Tibial nerve (tissue), 4 donors: ENCODE data around the gene MBP. TPM values are rescaled to one million over a fixed set of nuclear protein-coding genes. Genes with fewer than 3 reads are reported as not detected.

ENCODE experiments used
- DNase-seq, 2 donors: peaks; one replicate each; pipeline ENCODE4 v3.0.0-alpha.2; 2019; ENCODE audit warnings: low spot score in 2 of 2
- H3K27ac ChIP-seq, 4 donors: fragments of 200-600 bp; sonication (generic) in 3 of 4; one replicate each; pipeline ENCODE4 v1.5.1; 2017 to 2019; ENCODE audit warnings: mild to moderate bottlenecking in 1 of 4
- H3K27me3 ChIP-seq, 2 donors: fragments of 200-600 bp; sonication (generic) in 1 of 2; one replicate each; pipeline versions ENCODE4 v1.5.1 to v1.6.0; 2017 to 2019
- H3K36me3 ChIP-seq, 3 donors: fragments of 200-600 bp; sonication (generic); one replicate each; pipeline ENCODE4 v1.5.1; 2018 to 2019
- H3K4me1 ChIP-seq, 4 donors: fragments of 200-600 bp; sonication (generic) in 3 of 4; one replicate each; pipeline ENCODE4 v1.5.1; 2017 to 2019
- H3K4me3 ChIP-seq, 4 donors: fragments of 200-600 bp; sonication (generic) in 3 of 4; one replicate each; pipeline ENCODE4 v1.5.1; 2017 to 2019; ENCODE audit warnings: mild to moderate bottlenecking in 1 of 4, moderate library complexity in 1 of 4
- H3K9me3 ChIP-seq, 4 donors: fragments of 200-600 bp; sonication (generic) in 3 of 4; one replicate each; pipeline ENCODE4 v1.5.1; 2017 to 2019
- EP300 ChIP-seq, 2 donors: sonication (generic); formaldehyde crosslinking; IDR thresholded peaks; one replicate each; pipeline ENCODE4 v1.6.1; 2017; ENCODE audit warnings: antibody characterized with exemption in 2 of 2, mild to moderate bottlenecking in 1 of 2
- POLR2A ChIP-seq, 2 donors: fragments of 450-650 bp; IDR thresholded peaks; one replicate each; pipeline ENCODE4 v1.6.1; 2017; ENCODE audit warnings: antibody characterized with exemption in 2 of 2, mild to moderate bottlenecking in 2 of 2, moderate library complexity in 2 of 2
- WGBS, 2 donors: methylation state at CpG; one replicate each; pipeline ENCODE4 v1.1.5; 2018; 5-methylcytosine and 5-hydroxymethylcytosine counted together
- total RNA-seq, 4 donors: library from RNA; depleted of rRNA; stranded (reverse); fragments of >200 nt; gene quantifications; one replicate each; pipeline ENCODE4 v1.1.0, GENCODE V29; 2016
- TF ChIP-seq, protein P1 (sequence below), 5 experiments: fragments of 200-600 bp in 3 of 5; fragments of 450-650 bp in 2 of 5; sonication (generic) in 3 of 5; IDR thresholded peaks; one replicate each; pipeline ENCODE4 v1.5.1; 2016 to 2019; ENCODE audit warnings: antibody characterized with exemption in 5 of 5, mild to moderate bottlenecking in 3 of 5, moderate library complexity in 2 of 5

The MBP gene
- total RNA-seq, 4 donors from 2014 or later: 831 to 1,485 (median 1,405) TPM

DNA sequence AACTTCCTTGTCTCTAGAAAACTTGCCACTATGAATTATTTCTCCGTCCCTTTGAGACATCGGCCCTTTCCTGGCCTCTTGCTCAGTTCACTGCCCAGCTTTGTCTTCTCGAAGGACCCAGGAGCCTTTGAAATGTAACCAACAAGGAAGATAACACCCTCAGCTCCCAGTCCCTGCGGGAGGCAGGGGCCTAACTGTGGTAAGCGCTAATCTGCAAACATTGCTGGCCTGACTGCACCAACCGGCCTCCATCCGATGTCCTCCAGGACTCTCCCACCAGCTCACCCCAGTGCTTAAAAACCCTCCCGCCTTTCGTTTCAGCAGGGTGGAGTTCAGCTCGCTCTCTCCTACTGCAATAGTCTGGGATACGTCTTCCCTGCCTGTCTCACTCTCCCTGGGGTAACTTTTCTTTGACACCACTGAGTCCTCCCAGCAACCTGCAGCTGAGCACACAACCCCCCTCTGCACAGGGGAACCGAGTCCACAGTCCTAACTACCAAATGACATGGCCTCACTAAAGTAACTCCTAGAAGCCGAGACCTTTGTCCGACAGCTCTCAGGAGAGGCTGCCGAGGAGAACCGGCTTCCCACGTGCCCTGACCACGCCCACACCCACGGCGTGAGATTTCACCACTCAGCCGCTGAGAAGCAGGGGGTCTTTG, 76.1 kb downstream of the MBP start:
- H3K4me3 ChIP-seq: no peak overlapping the region
- peak overlapping the region; percentile 74 to 92 (median 87) for H3K27ac ChIP-seq
- peak in 1 of 2 donors; percentile 22 for TF ChIP-seq POLR2A (IDR thresholded peaks at IDR 0.05)
- TF ChIP-seq, protein P1, sequence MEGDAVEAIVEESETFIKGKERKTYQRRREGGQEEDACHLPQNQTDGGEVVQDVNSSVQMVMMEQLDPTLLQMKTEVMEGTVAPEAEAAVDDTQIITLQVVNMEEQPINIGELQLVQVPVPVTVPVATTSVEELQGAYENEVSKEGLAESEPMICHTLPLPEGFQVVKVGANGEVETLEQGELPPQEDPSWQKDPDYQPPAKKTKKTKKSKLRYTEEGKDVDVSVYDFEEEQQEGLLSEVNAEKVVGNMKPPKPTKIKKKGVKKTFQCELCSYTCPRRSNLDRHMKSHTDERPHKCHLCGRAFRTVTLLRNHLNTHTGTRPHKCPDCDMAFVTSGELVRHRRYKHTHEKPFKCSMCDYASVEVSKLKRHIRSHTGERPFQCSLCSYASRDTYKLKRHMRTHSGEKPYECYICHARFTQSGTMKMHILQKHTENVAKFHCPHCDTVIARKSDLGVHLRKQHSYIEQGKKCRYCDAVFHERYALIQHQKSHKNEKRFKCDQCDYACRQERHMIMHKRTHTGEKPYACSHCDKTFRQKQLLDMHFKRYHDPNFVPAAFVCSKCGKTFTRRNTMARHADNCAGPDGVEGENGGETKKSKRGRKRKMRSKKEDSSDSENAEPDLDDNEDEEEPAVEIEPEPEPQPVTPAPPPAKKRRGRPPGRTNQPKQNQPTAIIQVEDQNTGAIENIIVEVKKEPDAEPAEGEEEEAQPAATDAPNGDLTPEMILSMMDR (IDR thresholded peaks at IDR 0.05): no peak

DNA sequence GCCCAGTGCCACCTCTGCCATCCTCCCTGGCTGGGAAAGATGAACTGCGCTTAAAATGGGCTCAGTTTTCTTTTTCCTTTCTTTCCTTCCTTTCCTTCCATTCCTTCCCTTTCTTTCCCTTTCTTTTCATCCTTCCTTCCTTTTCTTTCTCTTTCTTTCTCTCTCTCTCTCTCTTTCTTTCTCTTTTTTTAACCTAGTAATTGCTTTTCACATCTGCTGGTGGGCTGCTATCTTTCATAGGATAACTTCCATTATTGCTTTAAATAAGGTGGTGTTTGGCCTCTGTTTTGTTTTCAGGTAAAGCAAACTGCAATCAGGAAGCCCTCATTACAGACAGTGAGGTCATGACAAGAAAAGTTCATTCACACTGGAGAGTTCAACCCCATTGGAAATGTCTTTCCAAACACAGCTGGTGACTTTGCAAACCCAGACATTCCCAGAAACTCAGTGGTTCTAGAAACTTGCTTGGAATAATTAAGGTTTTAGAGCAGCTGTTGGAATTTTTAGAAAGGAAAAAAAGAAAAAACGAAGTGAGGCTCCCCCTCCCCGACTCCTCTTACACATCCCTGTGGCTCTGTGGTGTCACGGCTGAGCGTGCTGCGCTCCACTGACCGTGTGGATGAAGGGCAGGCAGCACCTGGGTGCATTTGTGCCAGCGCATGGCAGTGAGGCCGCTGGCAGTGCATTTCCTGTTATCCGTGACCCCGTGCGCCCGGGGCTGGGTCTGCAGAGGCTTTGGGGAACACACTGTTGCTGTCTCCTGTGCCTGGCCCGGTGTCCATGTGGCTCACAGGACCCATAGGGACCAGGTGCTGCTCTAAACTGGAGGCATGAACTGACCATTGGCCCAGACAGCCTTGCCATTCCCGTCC, 76.9 kb downstream of the MBP start:
- peaks cover 0 to 70% (median 58%) of the 10 kb centered on the region in 4 donors for H3K4me1 ChIP-seq
- DNase-seq: no peak

More for the DNA sequence above, 76.1 kb downstream of the MBP start:
- H3K4me1 ChIP-seq: peaks cover 0 to 71% (median 59%) of the 10 kb centered on the region in 4 donors
- no peak for DNase-seq
- WGBS, 2 donors: 20 to 51% methylated on average over 21 of the region's 21 CpGs
- no peaks in the 10 kb centered on the region for H3K9me3 ChIP-seq
- H3K27me3 ChIP-seq: no peaks in the 10 kb centered on the region
- no peaks in the 10 kb centered on the region for H3K36me3 ChIP-seq

GRCh38 chr18:77054606-77055428, 77.8 kb downstream of the MBP start:
- peak; percentile 73 to 77 for DNase-seq

More for the DNA sequence above, 76.9 kb downstream of the MBP start:
- Histone ChIP-seq H3K9me3 (no peaks in the 10 kb centered on the region), H3K36me3 (no peaks in the 10 kb centered on the region), H3K27ac (peak overlapping the region; percentile 74 to 92 (median 87)), H3K4me3 (no peak overlapping the region), H3K27me3 (no peaks in the 10 kb centered on the region)
- TF ChIP-seq EP300 (IDR thresholded peaks at IDR 0.05): no peak
- TF ChIP-seq, protein P1 (IDR thresholded peaks at IDR 0.05): no peak
- no peak for TF ChIP-seq POLR2A (IDR thresholded peaks at IDR 0.05)
- whole genome bisulfite sequencing, 2 donors: 63 to 72% methylated on average over 15 of the region's 15 CpGs

GRCh38 chr18:77054288-77054605, 78.3 kb downstream of the MBP start:
- Histone ChIP-seq H3K27ac (peak overlapping the region; percentile 74 to 92 (median 87)), H3K9me3 (no peaks in the 10 kb centered on the region), H3K4me3 (peak overlapping the region in 1 of 4 donors; percentile 22), H3K27me3 (no peaks in the 10 kb centered on the region), H3K4me1 (peaks cover 0 to 75% (median 62%) of the 10 kb centered on the region in 4 donors), H3K36me3 (no peaks in the 10 kb centered on the region)
- DNase-seq: no peak
- 67 to 81% methylated on average over 6 of the region's 6 CpGs for WGBS, 2 donors
- no peak for TF ChIP-seq POLR2A (IDR thresholded peaks at IDR 0.05)
- TF ChIP-seq, protein P1 (IDR thresholded peaks at IDR 0.05): no peak
- no peak for TF ChIP-seq EP300 (IDR thresholded peaks at IDR 0.05)

More at GRCh38 chr18:77054606-77055428, 77.8 kb downstream of the MBP start:
- Histone ChIP-seq H3K36me3 (no peaks in the 10 kb centered on the region), H3K27me3 (no peaks in the 10 kb centered on the region), H3K4me3 (peak overlapping the region in 1 of 4 donors; percentile 22), H3K4me1 (peaks cover 0 to 75% (median 61%) of the 10 kb centered on the region in 4 donors), H3K27ac (peak overlapping the region; percentile 74 to 92 (median 87)), H3K9me3 (no peaks in the 10 kb centered on the region)
- peak in 1 of 2 donors; percentile 50 for TF ChIP-seq POLR2A (IDR thresholded peaks at IDR 0.05)
- TF ChIP-seq, protein P1 (IDR thresholded peaks at IDR 0.05): peak; percentile 66 to 90 (median 88)
- TF ChIP-seq EP300 (IDR thresholded peaks at IDR 0.05): peak; percentile 28 to 87
- 29 to 30% methylated on average over 15 of the region's 15 CpGs for whole genome bisulfite sequencing, 2 donors
